ENCODE measurements around the gene CDHR2. TPM values are rescaled to one million over a fixed set of nuclear protein-coding genes. Genes with fewer than 3 reads are reported as not detected.

Gene CDHR2, protein sequence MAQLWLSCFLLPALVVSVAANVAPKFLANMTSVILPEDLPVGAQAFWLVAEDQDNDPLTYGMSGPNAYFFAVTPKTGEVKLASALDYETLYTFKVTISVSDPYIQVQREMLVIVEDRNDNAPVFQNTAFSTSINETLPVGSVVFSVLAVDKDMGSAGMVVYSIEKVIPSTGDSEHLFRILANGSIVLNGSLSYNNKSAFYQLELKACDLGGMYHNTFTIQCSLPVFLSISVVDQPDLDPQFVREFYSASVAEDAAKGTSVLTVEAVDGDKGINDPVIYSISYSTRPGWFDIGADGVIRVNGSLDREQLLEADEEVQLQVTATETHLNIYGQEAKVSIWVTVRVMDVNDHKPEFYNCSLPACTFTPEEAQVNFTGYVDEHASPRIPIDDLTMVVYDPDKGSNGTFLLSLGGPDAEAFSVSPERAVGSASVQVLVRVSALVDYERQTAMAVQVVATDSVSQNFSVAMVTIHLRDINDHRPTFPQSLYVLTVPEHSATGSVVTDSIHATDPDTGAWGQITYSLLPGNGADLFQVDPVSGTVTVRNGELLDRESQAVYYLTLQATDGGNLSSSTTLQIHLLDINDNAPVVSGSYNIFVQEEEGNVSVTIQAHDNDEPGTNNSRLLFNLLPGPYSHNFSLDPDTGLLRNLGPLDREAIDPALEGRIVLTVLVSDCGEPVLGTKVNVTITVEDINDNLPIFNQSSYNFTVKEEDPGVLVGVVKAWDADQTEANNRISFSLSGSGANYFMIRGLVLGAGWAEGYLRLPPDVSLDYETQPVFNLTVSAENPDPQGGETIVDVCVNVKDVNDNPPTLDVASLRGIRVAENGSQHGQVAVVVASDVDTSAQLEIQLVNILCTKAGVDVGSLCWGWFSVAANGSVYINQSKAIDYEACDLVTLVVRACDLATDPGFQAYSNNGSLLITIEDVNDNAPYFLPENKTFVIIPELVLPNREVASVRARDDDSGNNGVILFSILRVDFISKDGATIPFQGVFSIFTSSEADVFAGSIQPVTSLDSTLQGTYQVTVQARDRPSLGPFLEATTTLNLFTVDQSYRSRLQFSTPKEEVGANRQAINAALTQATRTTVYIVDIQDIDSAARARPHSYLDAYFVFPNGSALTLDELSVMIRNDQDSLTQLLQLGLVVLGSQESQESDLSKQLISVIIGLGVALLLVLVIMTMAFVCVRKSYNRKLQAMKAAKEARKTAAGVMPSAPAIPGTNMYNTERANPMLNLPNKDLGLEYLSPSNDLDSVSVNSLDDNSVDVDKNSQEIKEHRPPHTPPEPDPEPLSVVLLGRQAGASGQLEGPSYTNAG (N-terminal part only)
- total RNA-seq, result 1 to 10 TPM in 2 of 3 donors, under 1 TPM in 1; 0.75 to 2.2 (median 1.8) TPM
- 0.83 TPM for total RNA-seq (2013)

DNA sequence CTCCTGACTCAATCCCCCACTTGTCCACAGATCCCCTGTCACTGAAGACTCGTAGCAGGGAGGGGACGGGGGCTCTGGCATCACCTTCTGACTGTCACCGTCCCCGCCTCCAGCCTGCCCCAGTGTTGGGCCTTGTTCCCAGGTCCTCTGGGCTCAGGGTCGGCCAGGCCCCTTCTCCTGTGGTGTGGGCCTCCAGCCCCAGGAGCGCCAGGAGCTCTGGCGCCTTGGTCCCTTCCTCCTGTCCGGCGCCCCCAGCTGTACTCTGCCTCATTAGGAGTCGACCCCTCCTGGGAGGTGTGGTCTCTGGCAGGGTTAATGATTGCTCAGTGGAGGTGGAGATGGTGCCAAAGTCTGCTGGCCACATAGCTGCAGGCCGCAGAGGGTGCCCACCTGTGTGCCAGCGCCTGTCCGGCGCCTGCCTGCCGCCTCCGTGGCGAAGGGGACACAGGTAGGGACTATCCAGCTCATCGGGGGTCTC is at the start of gene CDHR2:
Gene CDHR2, plus strand, starts transcription at position 376 of the 478 bp plus-strand sequence. CDS start 16,011 bp downstream, outside the sequence.
- 85% methylated on average over 17 of the region's 18 CpGs for WGBS (ENCODE audit: insufficient coverage)
- Histone ChIP-seq H3K36me3 (ENCODE audit: control insufficient read depth, insufficient read depth, low read length) (no peaks in the 10 kb centered on the region), H3K9me3 (ENCODE audit: control insufficient read depth, insufficient read depth, low read length) (no peaks in the 10 kb centered on the region), H3K27me3 (ENCODE audit: control insufficient read depth, insufficient read depth, low read length) (no peaks in the 10 kb centered on the region), H3K27ac (ENCODE audit: low read length) (no peak within 1 kb of the TSS), H3K4me3 (ENCODE audit: low read length) (no peak within 1 kb of the TSS), H3K4me1 (ENCODE audit: control insufficient read depth, insufficient read depth, low read length) (peaks cover 24% of the 10 kb centered on the region)
- intact Hi-C loops (cut with micrococcal nuclease), result no loop called here
- H3K27me3 Mint-ChIP-seq (ENCODE audit: low read depth in 2 of 2), result peaks cover 0 to 5% of the 10 kb centered on the region in 2 donors
- peak within 1 kb of the TSS in 1 of 2 donors; percentile 36 for H3K27ac Mint-ChIP-seq
- ATAC-seq (no peak), DNase-seq (no peak)
- TF ChIP-seq, protein P1, sequence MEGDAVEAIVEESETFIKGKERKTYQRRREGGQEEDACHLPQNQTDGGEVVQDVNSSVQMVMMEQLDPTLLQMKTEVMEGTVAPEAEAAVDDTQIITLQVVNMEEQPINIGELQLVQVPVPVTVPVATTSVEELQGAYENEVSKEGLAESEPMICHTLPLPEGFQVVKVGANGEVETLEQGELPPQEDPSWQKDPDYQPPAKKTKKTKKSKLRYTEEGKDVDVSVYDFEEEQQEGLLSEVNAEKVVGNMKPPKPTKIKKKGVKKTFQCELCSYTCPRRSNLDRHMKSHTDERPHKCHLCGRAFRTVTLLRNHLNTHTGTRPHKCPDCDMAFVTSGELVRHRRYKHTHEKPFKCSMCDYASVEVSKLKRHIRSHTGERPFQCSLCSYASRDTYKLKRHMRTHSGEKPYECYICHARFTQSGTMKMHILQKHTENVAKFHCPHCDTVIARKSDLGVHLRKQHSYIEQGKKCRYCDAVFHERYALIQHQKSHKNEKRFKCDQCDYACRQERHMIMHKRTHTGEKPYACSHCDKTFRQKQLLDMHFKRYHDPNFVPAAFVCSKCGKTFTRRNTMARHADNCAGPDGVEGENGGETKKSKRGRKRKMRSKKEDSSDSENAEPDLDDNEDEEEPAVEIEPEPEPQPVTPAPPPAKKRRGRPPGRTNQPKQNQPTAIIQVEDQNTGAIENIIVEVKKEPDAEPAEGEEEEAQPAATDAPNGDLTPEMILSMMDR (IDR thresholded peaks at IDR 0.05), result no peak
- peaks cover 10 to 15% of the 10 kb centered on the region in 2 donors for H3K4me1 Mint-ChIP-seq
- no peaks in the 10 kb centered on the region for H3K9me3 Mint-ChIP-seq
- H3K36me3 Mint-ChIP-seq, result no peaks in the 10 kb centered on the region
- no peak within 1 kb of the TSS for H3K4me3 Mint-ChIP-seq

DNA sequence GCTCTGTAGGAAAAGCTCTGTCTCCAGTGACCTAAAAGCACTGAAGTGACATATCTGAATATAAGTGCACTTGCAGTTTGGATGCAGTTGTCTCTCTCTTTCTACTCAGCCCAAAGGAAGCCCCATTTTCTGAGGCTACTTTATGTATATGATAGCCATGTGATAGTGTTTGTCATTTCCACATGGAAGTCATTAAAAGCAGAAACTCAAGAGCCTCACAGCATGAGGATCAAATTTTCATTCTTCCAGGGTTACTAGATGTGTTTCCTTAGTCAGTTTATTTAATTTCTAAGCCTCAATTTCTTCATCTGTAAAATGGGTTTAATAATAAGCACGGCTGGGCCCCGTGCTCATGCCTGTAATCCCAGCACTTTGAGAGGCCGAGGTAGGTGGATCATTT is 48.6 kb upstream of the CDHR2 start:
- no peak for DNase-seq
- TF ChIP-seq, protein P1 (IDR thresholded peaks at IDR 0.05), result no peak
- Mint-ChIP-seq H3K4me1 (peaks cover 0 to 14% of the 10 kb centered on the region in 2 donors), H3K27me3 (ENCODE audit: low read depth in 2 of 2) (no peaks in the 10 kb centered on the region), H3K36me3 (peaks cover 31% of the 10 kb centered on the region), H3K4me3 (no peak overlapping the region), H3K9me3 (no peaks in the 10 kb centered on the region), H3K27ac (no peak overlapping the region)
- Histone ChIP-seq H3K4me3 (ENCODE audit: low read length) (no peak overlapping the region), H3K27ac (ENCODE audit: low read length) (no peak overlapping the region), H3K27me3 (ENCODE audit: control insufficient read depth, insufficient read depth, low read length) (no peaks in the 10 kb centered on the region), H3K4me1 (ENCODE audit: control insufficient read depth, insufficient read depth, low read length) (no peaks in the 10 kb centered on the region), H3K36me3 (ENCODE audit: control insufficient read depth, insufficient read depth, low read length) (peaks cover 61% of the 10 kb centered on the region), H3K9me3 (ENCODE audit: control insufficient read depth, insufficient read depth, low read length) (no peaks in the 10 kb centered on the region)
- ATAC-seq, result no peak
- intact Hi-C loops (cut with micrococcal nuclease), result no loop called here
- WGBS (ENCODE audit: insufficient coverage), result 100% methylated on average over 1 of the region's 3 CpGs

DNA sequence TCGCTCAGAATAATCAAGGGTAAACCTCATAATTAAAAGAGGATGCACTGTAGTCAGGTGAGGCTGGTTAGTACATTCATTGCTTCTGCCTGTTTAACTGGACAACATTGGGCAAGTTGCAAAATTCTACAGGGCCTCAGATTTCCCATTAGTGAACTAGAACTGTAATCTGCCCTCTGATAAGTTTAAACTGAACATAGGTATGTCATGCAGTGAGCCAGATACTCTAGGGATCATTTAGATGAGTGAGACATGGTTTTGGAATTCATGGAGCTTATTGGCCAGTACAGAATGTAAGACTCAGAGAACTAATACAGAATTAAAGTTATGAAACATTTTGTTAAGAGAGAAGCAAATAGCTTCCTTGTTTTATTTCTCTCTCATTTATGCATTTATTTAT is 47.8 kb upstream of the CDHR2 start:
- intact Hi-C loops (cut with micrococcal nuclease), result no loop called here
- 100% methylated on average over 1 of the region's 1 CpG for WGBS (ENCODE audit: insufficient coverage)
- TF ChIP-seq, protein P1 (IDR thresholded peaks at IDR 0.05), result no peak

More for the DNA sequence above, 47.8 kb upstream of the CDHR2 start:
- ATAC-seq (no peak), DNase-seq (no peak)
- Mint-ChIP-seq H3K36me3 (peaks cover 31% of the 10 kb centered on the region), H3K4me3 (no peak overlapping the region), H3K27ac (no peak overlapping the region), H3K27me3 (ENCODE audit: low read depth in 2 of 2) (no peaks in the 10 kb centered on the region), H3K9me3 (no peaks in the 10 kb centered on the region), H3K4me1 (peaks cover 0 to 14% of the 10 kb centered on the region in 2 donors)
- H3K27me3 ChIP-seq (ENCODE audit: control insufficient read depth, insufficient read depth, low read length), result no peaks in the 10 kb centered on the region
- H3K36me3 ChIP-seq (ENCODE audit: control insufficient read depth, insufficient read depth, low read length), result peaks cover 54% of the 10 kb centered on the region
- H3K9me3 ChIP-seq (ENCODE audit: control insufficient read depth, insufficient read depth, low read length), result no peaks in the 10 kb centered on the region
- no peak overlapping the region for H3K4me3 ChIP-seq (ENCODE audit: low read length)
- no peaks in the 10 kb centered on the region for H3K4me1 ChIP-seq (ENCODE audit: control insufficient read depth, insufficient read depth, low read length)
- H3K27ac ChIP-seq (ENCODE audit: low read length), result no peak overlapping the region
